Activated CD8-positive, alpha-beta memory T cell treated with anti-CD3 and anti-CD28 coated beads, Interleukin-2, amount 10 ng/mL, durations not matched to agents 7 days and 5 days (primary cell): Measurements from ENCODE around the gene LTA4H. TPM values are rescaled to one million over a fixed set of nuclear protein-coding genes. Genes with fewer than 3 reads are reported as not detected.

Experiments used
- ATAC-seq: fragments of 150-1000 bp; cut with Tn5 transposase; one replicate; pipeline ENCODE4 v1.10.0; 2021; ENCODE audit warnings: moderate library complexity
- CTCF ChIA-PET: fragments of 350-600 bp; sonication (Branson Sonifier 250); formaldehyde crosslinking; loops from one replicate; lab custom pipeline; 2021; ENCODE audit warnings: antibody characterized with exemption; lab: Charles Lee
- DNase-seq: peaks from one replicate; pipeline ENCODE4 v3.0.0-alpha.2; 2020
- H3K27ac Mint-ChIP-seq: one replicate; pipeline ENCODE4 v1.8.0; 2021; ENCODE audit warnings: mild to moderate bottlenecking, mixed read lengths
- H3K27me3 Mint-ChIP-seq: one replicate; pipeline ENCODE4 v1.8.0; 2021; ENCODE audit warnings: mixed read lengths
- H3K36me3 Mint-ChIP-seq: one replicate; pipeline ENCODE4 v1.8.0; 2021; ENCODE audit warnings: mild to moderate bottlenecking, mixed read lengths
- H3K4me1 Mint-ChIP-seq: one replicate; pipeline ENCODE4 v1.8.0; 2021; ENCODE audit warnings: mixed read lengths
- H3K4me3 Mint-ChIP-seq: one replicate; pipeline ENCODE4 v1.8.0; 2021; ENCODE audit warnings: mild to moderate bottlenecking, moderate library complexity, mixed read lengths
- H3K9me3 Mint-ChIP-seq: one replicate; pipeline ENCODE4 v1.8.0; 2022; ENCODE audit warnings: low read depth, mixed read lengths
- total RNA-seq, 2 experiments: library from RNA; stranded (reverse); gene quantifications; one replicate each; pipeline ENCODE4 v1.2.3, GENCODE V29; 2021

The LTA4H gene
- total RNA-seq, 2 experiments from 2014 or later = 42.4 to 52.9 TPM

- Mint-ChIP-seq H3K27me3 (no peaks in the 10 kb centered on the region), H3K36me3 (peaks cover 20% of the 10 kb centered on the region), H3K4me3 (no peak overlapping the region), H3K27ac (no peak overlapping the region), H3K9me3 (no peaks in the 10 kb centered on the region), H3K4me1 (no peaks in the 10 kb centered on the region)
- ATAC-seq = no peak
- CTCF ChIA-PET = no interaction called here
- DNase-seq = no peak
Observed at GRCh38 chr12:96006727-96007126, 28.7 kb downstream of the LTA4H start.

GRCh38 chr12:96000858-96001257 is 34.5 kb downstream of the LTA4H start:
- DNase-seq = no peak
- H3K27me3 Mint-ChIP-seq = no peaks in the 10 kb centered on the region
- peaks cover 11% of the 10 kb centered on the region for H3K4me1 Mint-ChIP-seq
- no peak overlapping the region for H3K4me3 Mint-ChIP-seq
- no peak for ATAC-seq
- peaks cover 11% of the 10 kb centered on the region for H3K36me3 Mint-ChIP-seq
- no peak overlapping the region for H3K27ac Mint-ChIP-seq
- CTCF ChIA-PET = interaction anchor here (0.6 to 5.2 kb wide), 5 partner anchors 24 to 1241 kb away, joined by 3 to 71 read pairs (median 3); no protein-coding TSS in a partner anchor
- no peaks in the 10 kb centered on the region for H3K9me3 Mint-ChIP-seq

GRCh38 chr12:95999484-95999883 is 35.9 kb downstream of the LTA4H start:
- Mint-ChIP-seq H3K9me3 (no peaks in the 10 kb centered on the region), H3K27ac (no peak overlapping the region), H3K4me1 (peaks cover 11% of the 10 kb centered on the region), H3K27me3 (no peaks in the 10 kb centered on the region), H3K36me3 (peaks cover 5% of the 10 kb centered on the region), H3K4me3 (no peak overlapping the region)
- ATAC-seq = no peak
- CTCF ChIA-PET = interaction anchor here (0.6 to 5.2 kb wide), 14 partner anchors 8 to 517 kb away, joined by 3 to 71 read pairs (median 5); partner anchors contain the start of genes AMDHD1 and CCDC38
- DNase-seq = no peak

- Mint-ChIP-seq H3K27me3 (no peaks in the 10 kb centered on the region), H3K4me1 (peaks cover 11% of the 10 kb centered on the region), H3K27ac (peak overlapping the region; percentile 52), H3K9me3 (no peaks in the 10 kb centered on the region), H3K36me3 (peaks cover 5% of the 10 kb centered on the region), H3K4me3 (no peak overlapping the region)
- peak; percentile 73 for DNase-seq
- CTCF ChIA-PET = interaction anchor here (0.6 to 5.2 kb wide), 37 partner anchors 9 to 920 kb away, joined by 3 to 71 read pairs (median 4); partner anchors contain the start of genes AMDHD1, CCDC38, FGD6 and VEZT
- ATAC-seq = peak; percentile 99
Observed at GRCh38 chr12:95998611-95999286, 36.6 kb downstream of the LTA4H start.

- CTCF ChIA-PET = interaction anchor here (0.6 to 5.2 kb wide), 34 partner anchors 8 to 919 kb away, joined by 3 to 71 read pairs (median 4); partner anchors contain the start of genes AMDHD1, CCDC38, FGD6 and VEZT
- ATAC-seq (peak; percentile 29), DNase-seq (peak; percentile 47)
- Mint-ChIP-seq H3K27ac (no peak overlapping the region), H3K9me3 (no peaks in the 10 kb centered on the region), H3K4me1 (peaks cover 11% of the 10 kb centered on the region), H3K27me3 (no peaks in the 10 kb centered on the region), H3K4me3 (no peak overlapping the region), H3K36me3 (peaks cover 5% of the 10 kb centered on the region)
Observed at GRCh38 chr12:95997911-95998510, 37.4 kb downstream of the LTA4H start.

- CTCF ChIA-PET = interaction anchor here (2.4 to 5.2 kb wide), 2 partner anchors 9 to 79 kb away, joined by 5 to 71 read pairs; no protein-coding TSS in a partner anchor
- Mint-ChIP-seq H3K4me3 (no peak overlapping the region), H3K27ac (no peak overlapping the region), H3K4me1 (peaks cover 11% of the 10 kb centered on the region), H3K27me3 (no peaks in the 10 kb centered on the region), H3K9me3 (no peaks in the 10 kb centered on the region), H3K36me3 (peaks cover 1% of the 10 kb centered on the region)
- no peak for ATAC-seq
- no peak for DNase-seq
Observed at GRCh38 chr12:95997276-95997675, 38.1 kb downstream of the LTA4H start.

GRCh38 chr12:95996034-95996658 is 39.2 kb downstream of the LTA4H start, which contains the start of gene HAL:
HAL (minus strand) TSS chr12:95996344; CDS start chr12:95995910, 434 bp downstream.
- Mint-ChIP-seq H3K36me3 (peaks cover 1% of the 10 kb centered on the region), H3K4me1 (peaks cover 11% of the 10 kb centered on the region), H3K4me3 (no peak within 1 kb of the TSS), H3K27me3 (no peaks in the 10 kb centered on the region), H3K27ac (no peak within 1 kb of the TSS), H3K9me3 (no peaks in the 10 kb centered on the region)
- DNase-seq (no peak), ATAC-seq (no peak)
- CTCF ChIA-PET = interaction anchor here (0.6 to 5.2 kb wide), 2 partner anchors 78 to 490 kb away, joined by 4 to 71 read pairs; no protein-coding TSS in a partner anchor

GRCh38 chr12:95995238-95996031 is 40.0 kb downstream of the LTA4H start:
- H3K4me3 Mint-ChIP-seq = no peak overlapping the region
- no peaks in the 10 kb centered on the region for H3K9me3 Mint-ChIP-seq
- ATAC-seq (no peak), DNase-seq (no peak)
- peaks cover 1% of the 10 kb centered on the region for H3K36me3 Mint-ChIP-seq
- CTCF ChIA-PET = interaction anchor here (0.6 kb wide), 1 partner anchor 490 kb away, joined by 4 read pairs; no protein-coding TSS in a partner anchor
- H3K27ac Mint-ChIP-seq = no peak overlapping the region
- H3K4me1 Mint-ChIP-seq = peaks cover 11% of the 10 kb centered on the region
- no peaks in the 10 kb centered on the region for H3K27me3 Mint-ChIP-seq

- H3K27ac Mint-ChIP-seq = no peak overlapping the region
- no peaks in the 10 kb centered on the region for H3K9me3 Mint-ChIP-seq
- H3K4me1 Mint-ChIP-seq = peaks cover 11% of the 10 kb centered on the region
- no peak for ATAC-seq
- H3K4me3 Mint-ChIP-seq = no peak overlapping the region
- H3K36me3 Mint-ChIP-seq = no peaks in the 10 kb centered on the region
- H3K27me3 Mint-ChIP-seq = no peaks in the 10 kb centered on the region
- CTCF ChIA-PET = no interaction called here
- no peak for DNase-seq
Observed at GRCh38 chr12:95994476-95994875, 40.9 kb downstream of the LTA4H start.

GRCh38 chr12:95993907-95994306 is 41.5 kb downstream of the LTA4H start:
- Mint-ChIP-seq H3K4me1 (peaks cover 11% of the 10 kb centered on the region), H3K9me3 (no peaks in the 10 kb centered on the region), H3K27ac (no peak overlapping the region), H3K4me3 (no peak overlapping the region), H3K27me3 (no peaks in the 10 kb centered on the region), H3K36me3 (no peaks in the 10 kb centered on the region)
- no peak for ATAC-seq
- no peak for DNase-seq
- CTCF ChIA-PET = interaction anchor here (1.6 kb wide), 1 partner anchor 75 kb away, joined by 6 read pairs; no protein-coding TSS in a partner anchor

- ATAC-seq (no peak), DNase-seq (no peak)
- no peak overlapping the region for H3K4me3 Mint-ChIP-seq
- CTCF ChIA-PET = interaction anchor here (1.6 kb wide), 1 partner anchor 9 kb away, joined by 6 read pairs; no protein-coding TSS in a partner anchor
- no peaks in the 10 kb centered on the region for H3K9me3 Mint-ChIP-seq
- no peaks in the 10 kb centered on the region for H3K27me3 Mint-ChIP-seq
- no peaks in the 10 kb centered on the region for H3K4me1 Mint-ChIP-seq
- no peak overlapping the region for H3K27ac Mint-ChIP-seq
- H3K36me3 Mint-ChIP-seq = no peaks in the 10 kb centered on the region
Observed at GRCh38 chr12:95990136-95990535, 45.3 kb downstream of the LTA4H start.

GRCh38 chr12:95989504-95990123 is 45.8 kb downstream of the LTA4H start:
- H3K36me3 Mint-ChIP-seq = no peaks in the 10 kb centered on the region
- H3K4me3 Mint-ChIP-seq = no peak overlapping the region
- no peaks in the 10 kb centered on the region for H3K4me1 Mint-ChIP-seq
- H3K9me3 Mint-ChIP-seq = no peaks in the 10 kb centered on the region
- CTCF ChIA-PET = interaction anchor here (1.2 to 1.6 kb wide), 2 partner anchors 9 to 71 kb away, joined by 5 to 6 read pairs; no protein-coding TSS in a partner anchor
- H3K27me3 Mint-ChIP-seq = no peaks in the 10 kb centered on the region
- DNase-seq = no peak
- H3K27ac Mint-ChIP-seq = no peak overlapping the region
- no peak for ATAC-seq
